MM.1S (cell line): ENCODE data around the gene RSPO3.

ENCODE experiments used
- DNase-seq: peaks from one replicate; pipeline ENCODE4 v3.0.0-alpha.2; 2015
- H2AFZ ChIP-seq: fragments of 300-600 bp; sonication (generic); 2 replicates; pipeline ENCODE4 v1.6.0; 2016; ENCODE audit warnings: antibody characterized with exemption, low read length
- H3F3A ChIP-seq: fragments of 300-600 bp; sonication (generic); 2 replicates; pipeline ENCODE4 v1.6.1; 2016; ENCODE audit warnings: mild to moderate bottlenecking, antibody characterized with exemption, low read length, moderate library complexity, mixed read lengths; ENCODE audit not compliant: insufficient read depth
- H3K27ac ChIP-seq: fragments of 300-600 bp; sonication (generic); 2 replicates; pipeline ENCODE4 v1.5.1; 2016; ENCODE audit warnings: mild to moderate bottlenecking, low read length
- H3K27me3 ChIP-seq: fragments of 300-600 bp; sonication (generic); replicated peaks from 2 replicates; pipeline ENCODE4 v1.6.0; 2016; ENCODE audit warnings: low read length; ENCODE audit not compliant: insufficient read depth
- H3K36me3 ChIP-seq: fragments of 300-600 bp; sonication (generic); replicated peaks from 2 replicates; pipeline ENCODE4 v1.6.1; 2016; ENCODE audit warnings: mild to moderate bottlenecking, low read length, mixed read lengths; ENCODE audit not compliant: insufficient read depth
- H3K4me1 ChIP-seq: fragments of 300-600 bp; sonication (generic); 2 replicates; pipeline ENCODE4 v1.6.1; 2016; ENCODE audit warnings: low read length, mixed read lengths
- H3K4me2 ChIP-seq: fragments of 300-600 bp; sonication (generic); 2 replicates; pipeline ENCODE4 v1.6.0; 2016; ENCODE audit warnings: low read depth, low read length
- H3K4me3 ChIP-seq: fragments of 300-600 bp; sonication (generic); 2 replicates; pipeline ENCODE4 v1.5.1; 2016; ENCODE audit warnings: low read length, mixed read lengths
- H3K79me2 ChIP-seq: fragments of 300-600 bp; sonication (generic); 2 replicates; pipeline ENCODE4 v1.6.1; 2016; ENCODE audit warnings: mixed run types, low read length, mixed read lengths
- H3K9ac ChIP-seq: fragments of 300-600 bp; sonication (generic); 2 replicates; pipeline ENCODE4 v1.6.1; 2016; ENCODE audit warnings: low read length, mixed read lengths
- H3K9me2 ChIP-seq: fragments of 300-600 bp; sonication (generic); replicated peaks from 2 replicates; pipeline ENCODE4 v1.6.1; 2016; ENCODE audit warnings: mild to moderate bottlenecking, low read length, mixed read lengths; ENCODE audit not compliant: insufficient read depth
- H3K9me3 ChIP-seq: fragments of 300-600 bp; sonication (generic); replicated peaks from 2 replicates; pipeline ENCODE4 v1.6.1; 2016; ENCODE audit warnings: mild to moderate bottlenecking, low read length, mixed read lengths; ENCODE audit not compliant: insufficient read depth
- H4K20me1 ChIP-seq: fragments of 300-600 bp; sonication (generic); 2 replicates; pipeline ENCODE4 v1.6.1; 2016; ENCODE audit warnings: mild to moderate bottlenecking, low read length, moderate library complexity, mixed read lengths; ENCODE audit not compliant: insufficient read depth
- CTCF ChIP-seq: fragments of 300-600 bp; sonication (generic); IDR thresholded peaks from 2 replicates; pipeline ENCODE4 v1.5.1; 2016; ENCODE audit warnings: antibody characterized with exemption, low read length, mixed read lengths
- EZH2 ChIP-seq: fragments of 300-600 bp; sonication (generic); optimal IDR thresholded peaks from 2 replicates; pipeline ENCODE3; 2017; ENCODE audit warnings: low read depth, mild to moderate bottlenecking, antibody characterized with exemption, low read length, mixed read lengths
- EZH2phosphoT487 ChIP-seq: fragments of 300-600 bp; sonication (generic); IDR thresholded peaks from 2 replicates; pipeline ENCODE4 v1.6.1; 2018; ENCODE audit warnings: antibody characterized with exemption, low read length

The RSPO3 gene

GRCh38 chr6:127129251-127129650 lies 10.8 kb downstream of the RSPO3 start:
- Histone ChIP-seq H3K9me3 (no peaks in the 10 kb centered on the region), H2AFZ (no peak overlapping the region), H3K4me2 (no peak overlapping the region), H3K79me2 (no peaks in the 10 kb centered on the region), H3K9me2 (no peaks in the 10 kb centered on the region), H4K20me1 (no peaks in the 10 kb centered on the region), H3K4me3 (no peak overlapping the region), H3K27me3 (no peaks in the 10 kb centered on the region), H3K27ac (no peak overlapping the region), H3K4me1 (no peaks in the 10 kb centered on the region), H3F3A (no peaks in the 10 kb centered on the region), H3K36me3 (no peaks in the 10 kb centered on the region), H3K9ac (no peak overlapping the region)
- TF ChIP-seq EZH2phosphoT487, result no peak
- TF ChIP-seq CTCF, result no peak
- TF ChIP-seq EZH2, result no peak
- no peak for DNase-seq

- Histone ChIP-seq H3K4me2 (no peak overlapping the region), H3K79me2 (no peaks in the 10 kb centered on the region)
Observed at GRCh38 chr6:127131275-127131674, 12.8 kb downstream of the RSPO3 start.

GRCh38 chr6:127131772-127132376 lies 13.4 kb downstream of the RSPO3 start:
- Histone ChIP-seq H3K4me2 (no peak overlapping the region), H2AFZ (no peak overlapping the region), H3K9ac (no peak overlapping the region), H3K9me2 (no peaks in the 10 kb centered on the region), H3K4me3 (no peak overlapping the region), H3F3A (no peaks in the 10 kb centered on the region), H3K4me1 (no peaks in the 10 kb centered on the region), H3K36me3 (no peaks in the 10 kb centered on the region), H3K27ac (no peak overlapping the region), H3K9me3 (no peaks in the 10 kb centered on the region), H4K20me1 (no peaks in the 10 kb centered on the region), H3K27me3 (no peaks in the 10 kb centered on the region), H3K79me2 (no peaks in the 10 kb centered on the region)
- no peak for DNase-seq
- no peak for TF ChIP-seq EZH2
- no peak for TF ChIP-seq EZH2phosphoT487
- TF ChIP-seq CTCF, result no peak

More at GRCh38 chr6:127131275-127131674, 12.8 kb downstream of the RSPO3 start:
- H3K9me2 ChIP-seq, result no peaks in the 10 kb centered on the region
- H3K4me3 ChIP-seq, result no peak overlapping the region
- H2AFZ ChIP-seq, result no peak overlapping the region
- H3K27ac ChIP-seq, result no peak overlapping the region
- H3K4me1 ChIP-seq, result no peaks in the 10 kb centered on the region
- H3K27me3 ChIP-seq, result no peaks in the 10 kb centered on the region
- H3K9me3 ChIP-seq, result no peaks in the 10 kb centered on the region
- H3K36me3 ChIP-seq, result no peaks in the 10 kb centered on the region
- TF ChIP-seq CTCF (no peak), EZH2phosphoT487 (no peak), EZH2 (no peak)
- no peaks in the 10 kb centered on the region for H4K20me1 ChIP-seq
- H3F3A ChIP-seq, result no peaks in the 10 kb centered on the region
- H3K9ac ChIP-seq, result no peak overlapping the region
- DNase-seq, result no peak
